Measurements from ENCODE around the gene NAALADL2.
A peak's percentile ranks its signal among the peaks of the same experiment; 100 is the strongest.

The NAALADL2 gene

GRCh38 chr3:175255698-175256097 is 396.6 kb downstream of the NAALADL2 start:
- Histone ChIP-seq H4K8ac (ENCODE audit: low read depth, low read length) (no peak overlapping the region), H3K4me2 (ENCODE audit: low read length) (no peak overlapping the region), H3K4me3 (ENCODE audit: low read length) (no peak overlapping the region), H3K18ac (ENCODE audit: low read length) (no peak overlapping the region), H3K4ac (ENCODE audit: low read depth, low read length) (no peak overlapping the region), H4K5ac (ENCODE audit: low read length) (no peak overlapping the region), H3K23ac (ENCODE audit: low read length) (no peak overlapping the region), H3K56ac (ENCODE audit: low read length) (no peak overlapping the region), H3K27me3 (ENCODE audit: insufficient read depth, low read length, poor library complexity) (no peaks in the 10 kb centered on the region), H2BK120ac (ENCODE audit: low read depth, low read length) (no peak overlapping the region), H3K36me3 (ENCODE audit: control insufficient read depth, insufficient read depth, low read length) (no peaks in the 10 kb centered on the region), H3K27ac (ENCODE audit: low read depth, low read length) (no peak overlapping the region), H2AK5ac (ENCODE audit: low read length) (no peak overlapping the region), H3K79me1 (ENCODE audit: low read length) (no peaks in the 10 kb centered on the region), H2BK5ac (ENCODE audit: low read length) (no peak overlapping the region), H3K79me2 (ENCODE audit: control insufficient read depth, insufficient read depth, low read length) (no peaks in the 10 kb centered on the region), H2BK15ac (replicated peaks; ENCODE audit: low read depth) (no peak overlapping the region), H3K9ac (ENCODE audit: low read length) (no peak overlapping the region), H3K4me1 (ENCODE audit: control insufficient read depth, low read depth, low read length) (no peaks in the 10 kb centered on the region)
- no CpG with 5 or more reads among the region's 1 CpG for WGBS (ENCODE audit: extremely low coverage, insufficient coverage, low lambda C conversion rate)
- no peak for DNase-seq

DNA sequence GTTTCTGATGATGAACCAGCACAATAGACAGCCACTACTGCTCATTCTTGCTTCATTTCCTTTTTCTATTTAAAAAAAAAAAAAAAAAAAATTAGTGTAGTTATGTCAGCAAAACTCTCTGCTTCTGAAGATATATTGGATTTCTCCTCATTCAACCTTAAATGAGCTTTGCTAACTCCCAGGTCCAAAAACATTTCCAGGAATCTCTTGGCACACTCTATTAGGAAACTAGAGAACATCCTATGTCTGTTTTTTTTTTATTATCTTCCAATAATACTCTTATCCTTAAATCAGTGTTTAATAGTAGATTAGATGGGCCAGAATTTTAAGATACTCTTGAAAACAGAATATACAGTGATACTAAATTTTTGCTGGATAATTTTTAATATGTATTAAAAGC is 398.0 kb downstream of the NAALADL2 start:
- no peak overlapping the region for H3K18ac ChIP-seq (ENCODE audit: low read length)
- no peak overlapping the region for H4K5ac ChIP-seq (ENCODE audit: low read length)
- H2AK5ac ChIP-seq (ENCODE audit: low read length) = no peak overlapping the region
- no peak overlapping the region for H3K4ac ChIP-seq (ENCODE audit: low read depth, low read length)
- no peaks in the 10 kb centered on the region for H3K27me3 ChIP-seq (ENCODE audit: insufficient read depth, low read length, poor library complexity)
- H3K27ac ChIP-seq (ENCODE audit: low read depth, low read length) = no peak overlapping the region
- H3K36me3 ChIP-seq (ENCODE audit: control insufficient read depth, insufficient read depth, low read length) = no peaks in the 10 kb centered on the region
- H3K4me2 ChIP-seq (ENCODE audit: low read length) = no peak overlapping the region
- H3K4me1 ChIP-seq (ENCODE audit: control insufficient read depth, low read depth, low read length) = no peaks in the 10 kb centered on the region
- H2BK5ac ChIP-seq (ENCODE audit: low read length) = no peak overlapping the region
- no peak overlapping the region for H3K4me3 ChIP-seq (ENCODE audit: low read length)
- no peak overlapping the region for H3K9ac ChIP-seq (ENCODE audit: low read length)
- H2BK15ac ChIP-seq (replicated peaks; ENCODE audit: low read depth) = no peak overlapping the region
- no peak overlapping the region for H2BK120ac ChIP-seq (ENCODE audit: low read depth, low read length)
- DNase-seq = no peak
- no peak overlapping the region for H3K56ac ChIP-seq (ENCODE audit: low read length)
- H3K79me2 ChIP-seq (ENCODE audit: control insufficient read depth, insufficient read depth, low read length) = no peaks in the 10 kb centered on the region
- no peak overlapping the region for H4K8ac ChIP-seq (ENCODE audit: low read depth, low read length)
- no peaks in the 10 kb centered on the region for H3K79me1 ChIP-seq (ENCODE audit: low read length)
- no peak overlapping the region for H3K23ac ChIP-seq (ENCODE audit: low read length)

GRCh38 chr3:175258763-175259162 is 399.6 kb downstream of the NAALADL2 start:
- Histone ChIP-seq H4K5ac (ENCODE audit: low read length) (no peak overlapping the region), H2BK5ac (ENCODE audit: low read length) (no peak overlapping the region), H3K4ac (ENCODE audit: low read depth, low read length) (no peak overlapping the region), H3K4me2 (ENCODE audit: low read length) (no peak overlapping the region), H3K36me3 (ENCODE audit: control insufficient read depth, insufficient read depth, low read length) (no peaks in the 10 kb centered on the region), H3K56ac (ENCODE audit: low read length) (no peak overlapping the region), H4K8ac (ENCODE audit: low read depth, low read length) (no peak overlapping the region), H2AK5ac (ENCODE audit: low read length) (no peak overlapping the region), H3K9ac (ENCODE audit: low read length) (no peak overlapping the region), H2BK15ac (replicated peaks; ENCODE audit: low read depth) (no peak overlapping the region), H2BK120ac (ENCODE audit: low read depth, low read length) (no peak overlapping the region), H3K4me1 (ENCODE audit: control insufficient read depth, low read depth, low read length) (no peaks in the 10 kb centered on the region), H3K23ac (ENCODE audit: low read length) (no peak overlapping the region), H3K79me2 (ENCODE audit: control insufficient read depth, insufficient read depth, low read length) (no peaks in the 10 kb centered on the region), H3K27ac (ENCODE audit: low read depth, low read length) (no peak overlapping the region), H3K4me3 (ENCODE audit: low read length) (no peak overlapping the region), H3K27me3 (ENCODE audit: insufficient read depth, low read length, poor library complexity) (no peaks in the 10 kb centered on the region), H3K79me1 (ENCODE audit: low read length) (no peaks in the 10 kb centered on the region), H3K18ac (ENCODE audit: low read length) (no peak overlapping the region)
- WGBS (ENCODE audit: extremely low coverage, insufficient coverage, low lambda C conversion rate) = no CpG with 5 or more reads among the region's 4 CpGs
- DNase-seq = peak; percentile 7

- H3K4me1 ChIP-seq (ENCODE audit: control insufficient read depth, low read depth, low read length) = no peaks in the 10 kb centered on the region
- no peaks in the 10 kb centered on the region for H3K36me3 ChIP-seq (ENCODE audit: control insufficient read depth, insufficient read depth, low read length)
- H3K27ac ChIP-seq (ENCODE audit: low read depth, low read length) = no peak overlapping the region
- no peak overlapping the region for H3K18ac ChIP-seq (ENCODE audit: low read length)
- no peak for DNase-seq
- H3K4me3 ChIP-seq (ENCODE audit: low read length) = no peak overlapping the region
- H3K27me3 ChIP-seq (ENCODE audit: insufficient read depth, low read length, poor library complexity) = no peaks in the 10 kb centered on the region
- H3K4ac ChIP-seq (ENCODE audit: low read depth, low read length) = no peak overlapping the region
- no peak overlapping the region for H3K9ac ChIP-seq (ENCODE audit: low read length)
- H3K56ac ChIP-seq (ENCODE audit: low read length) = no peak overlapping the region
- no peak overlapping the region for H2BK120ac ChIP-seq (ENCODE audit: low read depth, low read length)
- H4K8ac ChIP-seq (ENCODE audit: low read depth, low read length) = no peak overlapping the region
- H3K79me2 ChIP-seq (ENCODE audit: control insufficient read depth, insufficient read depth, low read length) = no peaks in the 10 kb centered on the region
- WGBS (ENCODE audit: extremely low coverage, insufficient coverage, low lambda C conversion rate) = no CpG with 5 or more reads among the region's 3 CpGs
- no peak overlapping the region for H2BK15ac ChIP-seq (replicated peaks; ENCODE audit: low read depth)
- H2AK5ac ChIP-seq (ENCODE audit: low read length) = no peak overlapping the region
- no peak overlapping the region for H3K23ac ChIP-seq (ENCODE audit: low read length)
- no peaks in the 10 kb centered on the region for H3K79me1 ChIP-seq (ENCODE audit: low read length)
- no peak overlapping the region for H4K5ac ChIP-seq (ENCODE audit: low read length)
- H3K4me2 ChIP-seq (ENCODE audit: low read length) = no peak overlapping the region
- H2BK5ac ChIP-seq (ENCODE audit: low read length) = no peak overlapping the region
These were observed 401.1 kb downstream of the NAALADL2 start for GRCh38 chr3:175260145-175260794.

- no peak overlapping the region for H2BK15ac ChIP-seq (replicated peaks; ENCODE audit: low read depth)
- no peaks in the 10 kb centered on the region for H3K79me2 ChIP-seq (ENCODE audit: control insufficient read depth, insufficient read depth, low read length)
- H2BK120ac ChIP-seq (ENCODE audit: low read depth, low read length) = no peak overlapping the region
- H3K4me3 ChIP-seq (ENCODE audit: low read length) = no peak overlapping the region
- H2BK5ac ChIP-seq (ENCODE audit: low read length) = no peak overlapping the region
- H3K23ac ChIP-seq (ENCODE audit: low read length) = no peak overlapping the region
- H3K79me1 ChIP-seq (ENCODE audit: low read length) = no peaks in the 10 kb centered on the region
- no peak overlapping the region for H3K9ac ChIP-seq (ENCODE audit: low read length)
- no peak overlapping the region for H4K5ac ChIP-seq (ENCODE audit: low read length)
- H2AK5ac ChIP-seq (ENCODE audit: low read length) = no peak overlapping the region
- H3K4ac ChIP-seq (ENCODE audit: low read depth, low read length) = no peak overlapping the region
- H3K27me3 ChIP-seq (ENCODE audit: insufficient read depth, low read length, poor library complexity) = no peaks in the 10 kb centered on the region
- no peak overlapping the region for H3K56ac ChIP-seq (ENCODE audit: low read length)
- WGBS (ENCODE audit: extremely low coverage, insufficient coverage, low lambda C conversion rate) = no CpG with 5 or more reads among the region's 1 CpG
- no peaks in the 10 kb centered on the region for H3K4me1 ChIP-seq (ENCODE audit: control insufficient read depth, low read depth, low read length)
- no peak overlapping the region for H3K4me2 ChIP-seq (ENCODE audit: low read length)
- no peaks in the 10 kb centered on the region for H3K36me3 ChIP-seq (ENCODE audit: control insufficient read depth, insufficient read depth, low read length)
- no peak overlapping the region for H3K27ac ChIP-seq (ENCODE audit: low read depth, low read length)
- no peak for DNase-seq
- no peak overlapping the region for H3K18ac ChIP-seq (ENCODE audit: low read length)
- no peak overlapping the region for H4K8ac ChIP-seq (ENCODE audit: low read depth, low read length)
These were observed 407.3 kb downstream of the NAALADL2 start for GRCh38 chr3:175266478-175266877.

DNA sequence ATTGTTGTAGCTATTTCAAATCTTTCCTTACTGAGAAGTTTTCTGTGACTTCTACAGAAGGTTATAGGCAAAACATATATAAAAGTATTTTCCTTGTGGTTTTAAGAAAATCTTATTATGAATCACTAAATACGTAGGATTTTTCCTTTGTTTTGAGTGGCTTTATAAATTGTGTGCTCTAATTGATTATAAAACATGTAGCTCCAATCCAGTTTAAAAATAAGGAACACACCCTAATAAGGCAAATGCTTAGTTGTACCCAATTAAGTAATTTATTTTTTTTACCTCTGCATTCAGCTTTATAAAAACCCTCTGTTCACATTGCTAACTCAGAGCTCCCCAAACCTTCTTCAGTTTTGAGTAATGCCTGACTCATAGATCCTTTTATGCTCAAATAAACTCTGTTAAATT is 408.0 kb downstream of the NAALADL2 start:
- Histone ChIP-seq H2AK5ac (ENCODE audit: low read length) (no peak overlapping the region), H3K79me2 (ENCODE audit: control insufficient read depth, insufficient read depth, low read length) (no peaks in the 10 kb centered on the region), H3K23ac (ENCODE audit: low read length) (no peak overlapping the region), H3K27me3 (ENCODE audit: insufficient read depth, low read length, poor library complexity) (no peaks in the 10 kb centered on the region), H3K27ac (ENCODE audit: low read depth, low read length) (no peak overlapping the region), H3K56ac (ENCODE audit: low read length) (no peak overlapping the region), H3K9ac (ENCODE audit: low read length) (no peak overlapping the region), H3K4me3 (ENCODE audit: low read length) (no peak overlapping the region), H3K4me2 (ENCODE audit: low read length) (no peak overlapping the region), H4K5ac (ENCODE audit: low read length) (no peak overlapping the region), H4K8ac (ENCODE audit: low read depth, low read length) (no peak overlapping the region), H3K79me1 (ENCODE audit: low read length) (no peaks in the 10 kb centered on the region), H2BK120ac (ENCODE audit: low read depth, low read length) (no peak overlapping the region), H2BK5ac (ENCODE audit: low read length) (no peak overlapping the region), H3K4me1 (ENCODE audit: control insufficient read depth, low read depth, low read length) (no peaks in the 10 kb centered on the region), H3K36me3 (ENCODE audit: control insufficient read depth, insufficient read depth, low read length) (no peaks in the 10 kb centered on the region), H2BK15ac (replicated peaks; ENCODE audit: low read depth) (no peak overlapping the region), H3K4ac (ENCODE audit: low read depth, low read length) (no peak overlapping the region), H3K18ac (ENCODE audit: low read length) (no peak overlapping the region)
- no CpG with 5 or more reads among the region's 1 CpG for WGBS (ENCODE audit: extremely low coverage, insufficient coverage, low lambda C conversion rate)
- no peak for DNase-seq

Data from mesendoderm (in vitro differentiated cells).